OCI-LY1 (cell line): ENCODE results near the gene ACVR2B.

ENCODE experiments used
- CTCF ChIP-seq: fragments of 200-600 bp; sonication (generic), shearing (Covaris generic); IDR thresholded peaks from 2 replicates; pipeline ENCODE4 v1.5.1; 2017; ENCODE audit warnings: mild to moderate bottlenecking, antibody characterized with exemption, low read length, moderate library complexity, mixed read lengths
- EZH2 ChIP-seq: fragments of 200-600 bp; sonication (generic), shearing (Covaris generic); IDR thresholded peaks from 2 replicates; pipeline ENCODE4 v1.8.0; 2017; ENCODE audit warnings: borderline replicate concordance, mixed run types, mild to moderate bottlenecking, antibody characterized with exemption, low read length, moderate library complexity, mixed read lengths

- TF ChIP-seq EZH2, result no peak
- TF ChIP-seq CTCF, result no peak
Observed at GRCh38 chr3:38476157-38476756, 22.6 kb downstream of the ACVR2B start.
